GM19099 (cell line): ENCODE results near the gene PTPRD.

Experiments
- POLR2A ChIP-seq: IDR thresholded peaks from 3 replicates; pipeline ENCODE4 v1.6.1; 2011; ENCODE audit warnings: low read depth; ENCODE audit not compliant: insufficient read length; ENCODE audit errors: extremely low read depth

Gene PTPRD

GRCh38 chr9:10062629-10063395 lies 550.0 kb downstream of the PTPRD start:
- TF ChIP-seq POLR2A: no peak

- no peak for TF ChIP-seq POLR2A
These were observed 553.8 kb downstream of the PTPRD start for GRCh38 chr9:10059044-10059443.

GRCh38 chr9:10055886-10056395 lies 556.9 kb downstream of the PTPRD start:
- no peak for TF ChIP-seq POLR2A

GRCh38 chr9:10054456-10054855 lies 558.3 kb downstream of the PTPRD start:
- TF ChIP-seq POLR2A: no peak

- no peak for TF ChIP-seq POLR2A
These were observed 559.9 kb downstream of the PTPRD start for GRCh38 chr9:10052916-10053315.

GRCh38 chr9:10052181-10052580 lies 560.6 kb downstream of the PTPRD start:
- no peak for TF ChIP-seq POLR2A

GRCh38 chr9:10050016-10050415 lies 562.8 kb downstream of the PTPRD start:
- no peak for TF ChIP-seq POLR2A

- TF ChIP-seq POLR2A: no peak
These were observed 563.8 kb downstream of the PTPRD start for GRCh38 chr9:10048994-10049393.

GRCh38 chr9:10045598-10045997 lies 567.2 kb downstream of the PTPRD start:
- TF ChIP-seq POLR2A: no peak

GRCh38 chr9:10041726-10042229 lies 571.0 kb downstream of the PTPRD start:
- TF ChIP-seq POLR2A: no peak

GRCh38 chr9:10036095-10036494 lies 576.7 kb downstream of the PTPRD start:
- no peak for TF ChIP-seq POLR2A

- TF ChIP-seq POLR2A: no peak
These were observed 580.6 kb downstream of the PTPRD start for GRCh38 chr9:10032166-10032565.

GRCh38 chr9:10026443-10026984 lies 586.3 kb downstream of the PTPRD start:
- no peak for TF ChIP-seq POLR2A

- no peak for TF ChIP-seq POLR2A
These were observed 597.0 kb downstream of the PTPRD start for GRCh38 chr9:10015755-10016154.

GRCh38 chr9:10014889-10015288 lies 597.9 kb downstream of the PTPRD start:
- TF ChIP-seq POLR2A: no peak

- TF ChIP-seq POLR2A: no peak
These were observed 603.4 kb downstream of the PTPRD start for GRCh38 chr9:10009401-10009800.

- no peak for TF ChIP-seq POLR2A
These were observed 604.6 kb downstream of the PTPRD start for GRCh38 chr9:10008101-10008799.

GRCh38 chr9:10007356-10007755 lies 605.4 kb downstream of the PTPRD start:
- TF ChIP-seq POLR2A: no peak
